SK-N-SH (cell line): ENCODE measurements around the gene BEX3. TPM values are rescaled to one million over a fixed set of nuclear protein-coding genes. Genes with fewer than 3 reads are reported as not detected.

Source experiments
- CTCF ChIA-PET: fragments of 300-600, 350-600 bp; formaldehyde crosslinking; extraction: SDS; loops from one replicate; lab custom pipeline; 2021; lab: Yijun Ruan, JAX
- POLR2A ChIA-PET: fragments of 350-600 bp; sonication (Branson Sonifier 250); formaldehyde crosslinking; extraction: SDS; loops from one replicate; lab custom pipeline; 2020; ENCODE audit warnings: antibody characterized with exemption, inconsistent platforms; lab: Yijun Ruan, JAX
- DNase-seq: peaks from one replicate; pipeline ENCODE4 v3.0.0; 2012
- H2AFZ ChIP-seq: fragments of 200-600 bp; sonication (generic); 2 replicates; pipeline ENCODE4 v1.8.1; 2016; ENCODE audit warnings: antibody characterized with exemption, mild to moderate bottlenecking, low read depth
- H3F3A ChIP-seq: fragments of 200-600 bp; sonication (generic); replicated peaks from 2 replicates; pipeline ENCODE3; 2016; ENCODE audit warnings: antibody characterized with exemption, mild to moderate bottlenecking; ENCODE audit not compliant: insufficient read depth
- H3K27ac ChIP-seq, 2 experiments: fragments of 200-500 bp in 1 of 2; fragments of 200-600 bp in 1 of 2; sonication (Bioruptor generic) in 1 of 2; sonication (generic), shearing (Covaris generic) in 1 of 2; 2 replicates each; pipeline versions ENCODE4 v1.5.1 to v1.6.1; 2014 to 2016; ENCODE audit warnings: low read depth in 2 of 2, inconsistent platforms in 1 of 2, low read length in 1 of 2, mild to moderate bottlenecking in 1 of 2, mixed read lengths in 1 of 2
- H3K27me3 ChIP-seq: fragments of 200-600 bp; sonication (generic), shearing (Covaris generic); 2 replicates; pipeline ENCODE4 v1.6.1; 2016; ENCODE audit warnings: mixed run types; ENCODE audit not compliant: insufficient read depth
- H3K36me3 ChIP-seq, 2 experiments: fragments of 200-500 bp in 1 of 2; fragments of 200-600 bp in 1 of 2; sonication (Bioruptor generic) in 1 of 2; sonication (generic) in 1 of 2; replicated peaks in 1 of 2; 2 replicates each; pipeline versions ENCODE3 to v1.5.1; 2014 to 2016; ENCODE audit warnings: low read length in 1 of 2, mild to moderate bottlenecking in 1 of 2; ENCODE audit not compliant: insufficient read depth in 2 of 2, control insufficient read depth in 1 of 2
- H3K4me1 ChIP-seq, 2 experiments: fragments of 200-500 bp in 1 of 2; fragments of 200-600 bp in 1 of 2; sonication (Bioruptor generic) in 1 of 2; sonication (generic), shearing (Covaris generic) in 1 of 2; 2 replicates each; pipeline versions ENCODE4 v1.5.1 to v1.6.1; 2014 to 2016; ENCODE audit warnings: low read depth in 1 of 2, low read length in 1 of 2, mixed run types in 1 of 2; ENCODE audit not compliant: insufficient read depth in 2 of 2, control insufficient read depth in 1 of 2
- H3K4me2 ChIP-seq: fragments of 200-600 bp; sonication (generic), shearing (Covaris generic); 2 replicates; pipeline ENCODE4 v1.6.1; 2017; ENCODE audit warnings: mixed run types
- H3K4me3 ChIP-seq, 2 experiments: fragments of 200-500 bp in 1 of 2; fragments of 200-600 bp in 1 of 2; sonication (Bioruptor generic) in 1 of 2; sonication (generic), shearing (Covaris generic) in 1 of 2; 2 replicates each; pipeline versions ENCODE4 v1.5.1 to v1.8.1; 2014 to 2016; ENCODE audit warnings: low read depth in 2 of 2, inconsistent platforms in 1 of 2, low read length in 1 of 2, mild to moderate bottlenecking in 1 of 2, mixed read lengths in 1 of 2, moderate library complexity in 1 of 2
- H3K79me2 ChIP-seq: fragments of 200-600 bp; sonication (generic); 2 replicates; pipeline ENCODE4 v1.8.1; 2017; ENCODE audit warnings: mild to moderate bottlenecking; ENCODE audit not compliant: insufficient read depth
- H3K9ac ChIP-seq: fragments of 200-600 bp; sonication (generic); 2 replicates; pipeline ENCODE4 v1.6.1; 2017; ENCODE audit warnings: mixed run types
- H3K9me2 ChIP-seq: fragments of 200-600 bp; sonication (generic); 2 replicates; pipeline ENCODE4 v1.6.1; 2017; ENCODE audit warnings: mixed run types
- H3K9me3 ChIP-seq: fragments of 200-600 bp; sonication (generic); 2 replicates; pipeline ENCODE4 v1.6.1; 2017; ENCODE audit warnings: mixed run types, mild to moderate bottlenecking, moderate library complexity
- H4K20me1 ChIP-seq: fragments of 200-600 bp; sonication (generic); 2 replicates; pipeline ENCODE4 v1.6.1; 2017; ENCODE audit warnings: mild to moderate bottlenecking, mixed run types; ENCODE audit not compliant: insufficient read depth
- EZH2phosphoT487 ChIP-seq: fragments of 200-600 bp; sonication (generic); IDR thresholded peaks from 2 replicates; pipeline ENCODE4 v1.6.1; 2017; ENCODE audit warnings: low read depth, mixed run types, mild to moderate bottlenecking, antibody characterized with exemption, moderate library complexity, borderline replicate concordance
- GABPA ChIP-seq: IDR thresholded peaks from 2 replicates; pipeline ENCODE4 v1.4.0; 2012; ENCODE audit warnings: low read depth, mild to moderate bottlenecking
- GATA2 ChIP-seq: sonication (generic); formaldehyde crosslinking; IDR thresholded peaks from 2 replicates; pipeline ENCODE4 v1.5.0; 2020; ENCODE audit warnings: mild to moderate bottlenecking, missing genetic modification reagents
- MEF2A ChIP-seq: IDR thresholded peaks from 2 replicates; pipeline ENCODE4 v1.4.0; 2012; ENCODE audit warnings: low read depth, borderline replicate concordance
- MXI1 ChIP-seq: IDR thresholded peaks from 2 replicates; pipeline ENCODE4 v1.6.1; 2012; ENCODE audit warnings: mild to moderate bottlenecking, low read depth, low read length, improper control_type of control experiment
- NRF1 ChIP-seq: IDR thresholded peaks from 2 replicates; pipeline ENCODE4 v1.6.1; 2012; ENCODE audit warnings: low read depth, mild to moderate bottlenecking, low read length
- RAD21 ChIP-seq: IDR thresholded peaks from 2 replicates; pipeline ENCODE4 v1.6.1; 2012; ENCODE audit warnings: mild to moderate bottlenecking, low read length
- TAF1 ChIP-seq: IDR thresholded peaks from 2 replicates; pipeline ENCODE4 v1.6.1; 2012; ENCODE audit warnings: low read depth, mild to moderate bottlenecking, low read length, moderate library complexity, borderline replicate concordance
- TEAD4 ChIP-seq: IDR thresholded peaks from 2 replicates; pipeline ENCODE4 v1.4.0; 2012; ENCODE audit warnings: mild to moderate bottlenecking, borderline replicate concordance; ENCODE audit not compliant: insufficient read depth
- WGBS: methylation state at CpG from one replicate; pipeline ENCODE4 v1.1.6; 2017; ENCODE audit warnings: low lambda C conversion rate; 5-methylcytosine and 5-hydroxymethylcytosine counted together
- polyA plus RNA-seq, 3 experiments: library from polyadenylated mRNA; depleted of rRNA; stranded (reverse); fragments of >200 nt; gene quantifications; 2 replicates each; pipeline ENCODE4 v1.2.3, GENCODE V29; 2012
- TF ChIP-seq, protein P1 (sequence below): fragments of 200-600 bp; sonication (generic); IDR thresholded peaks from 2 replicates; pipeline ENCODE4 v1.6.1; 2017; ENCODE audit warnings: antibody characterized with exemption, mild to moderate bottlenecking, moderate library complexity
- TF ChIP-seq, protein P2 (sequence below): IDR thresholded peaks from 2 replicates; pipeline ENCODE4; 2012
- TF ChIP-seq, protein P3 (sequence below): IDR thresholded peaks from 2 replicates; pipeline ENCODE4 v1.6.1; 2012; ENCODE audit warnings: mild to moderate bottlenecking, low read depth, low read length, moderate library complexity

BEX3 gene
- polyA plus RNA-seq, 1 of the 3 experiments (the other 2 are of a cell fraction) = 392 TPM

DNA sequence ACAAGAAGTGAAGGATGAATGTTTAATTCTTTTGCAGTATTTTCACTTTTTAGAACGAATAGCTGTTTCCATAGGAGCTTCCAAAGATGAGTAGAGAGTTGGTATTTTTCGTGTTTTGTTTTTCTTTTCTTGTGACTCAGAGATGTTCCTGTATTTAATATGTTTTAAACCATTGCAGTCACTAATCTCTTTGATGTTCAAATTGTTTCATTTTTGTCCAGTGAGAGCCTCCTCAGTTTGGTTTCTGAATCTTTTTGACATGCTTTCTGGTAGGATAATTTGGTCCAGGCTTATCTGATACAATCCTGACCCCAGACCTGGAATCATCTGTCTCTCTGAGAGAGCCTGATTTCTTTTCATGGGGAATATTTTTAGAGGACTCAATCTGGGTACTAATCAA lies 41.6 kb downstream of the BEX3 start (continued):
- TF ChIP-seq, protein P1, sequence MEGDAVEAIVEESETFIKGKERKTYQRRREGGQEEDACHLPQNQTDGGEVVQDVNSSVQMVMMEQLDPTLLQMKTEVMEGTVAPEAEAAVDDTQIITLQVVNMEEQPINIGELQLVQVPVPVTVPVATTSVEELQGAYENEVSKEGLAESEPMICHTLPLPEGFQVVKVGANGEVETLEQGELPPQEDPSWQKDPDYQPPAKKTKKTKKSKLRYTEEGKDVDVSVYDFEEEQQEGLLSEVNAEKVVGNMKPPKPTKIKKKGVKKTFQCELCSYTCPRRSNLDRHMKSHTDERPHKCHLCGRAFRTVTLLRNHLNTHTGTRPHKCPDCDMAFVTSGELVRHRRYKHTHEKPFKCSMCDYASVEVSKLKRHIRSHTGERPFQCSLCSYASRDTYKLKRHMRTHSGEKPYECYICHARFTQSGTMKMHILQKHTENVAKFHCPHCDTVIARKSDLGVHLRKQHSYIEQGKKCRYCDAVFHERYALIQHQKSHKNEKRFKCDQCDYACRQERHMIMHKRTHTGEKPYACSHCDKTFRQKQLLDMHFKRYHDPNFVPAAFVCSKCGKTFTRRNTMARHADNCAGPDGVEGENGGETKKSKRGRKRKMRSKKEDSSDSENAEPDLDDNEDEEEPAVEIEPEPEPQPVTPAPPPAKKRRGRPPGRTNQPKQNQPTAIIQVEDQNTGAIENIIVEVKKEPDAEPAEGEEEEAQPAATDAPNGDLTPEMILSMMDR = no peak
- no peak for TF ChIP-seq TEAD4
- TF ChIP-seq, all 33 proteins: peak for 0

DNA sequence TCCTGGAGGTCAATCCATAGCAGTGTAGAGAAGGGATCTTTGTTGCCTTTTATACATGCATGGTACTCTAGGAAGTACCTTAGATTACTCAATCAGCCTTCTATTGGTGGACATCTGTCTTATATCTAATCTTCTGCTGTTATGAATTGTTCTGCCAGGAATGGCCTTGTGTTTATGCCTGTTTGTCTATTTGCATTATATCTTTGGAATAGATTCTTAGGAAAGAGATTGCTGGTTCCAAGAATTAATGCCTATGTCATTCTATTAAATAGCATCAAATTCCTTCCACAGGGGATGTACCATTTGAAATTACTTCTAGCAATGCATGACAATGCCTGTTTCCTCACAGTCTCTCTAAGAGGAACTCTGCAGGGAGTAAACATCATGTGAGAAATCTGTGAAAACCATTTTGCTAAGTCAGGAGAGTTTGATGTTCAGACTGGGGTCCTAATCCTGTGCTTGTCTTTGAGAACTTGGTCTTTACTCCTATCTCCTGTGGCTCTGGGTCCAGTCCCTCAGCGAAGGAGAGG lies 42.5 kb downstream of the BEX3 start:
- no peak overlapping the region for H3K27ac ChIP-seq
- POLR2A ChIA-PET = no interaction called here
- WGBS = 50% methylated on average over 1 of the region's 1 CpG

DNA sequence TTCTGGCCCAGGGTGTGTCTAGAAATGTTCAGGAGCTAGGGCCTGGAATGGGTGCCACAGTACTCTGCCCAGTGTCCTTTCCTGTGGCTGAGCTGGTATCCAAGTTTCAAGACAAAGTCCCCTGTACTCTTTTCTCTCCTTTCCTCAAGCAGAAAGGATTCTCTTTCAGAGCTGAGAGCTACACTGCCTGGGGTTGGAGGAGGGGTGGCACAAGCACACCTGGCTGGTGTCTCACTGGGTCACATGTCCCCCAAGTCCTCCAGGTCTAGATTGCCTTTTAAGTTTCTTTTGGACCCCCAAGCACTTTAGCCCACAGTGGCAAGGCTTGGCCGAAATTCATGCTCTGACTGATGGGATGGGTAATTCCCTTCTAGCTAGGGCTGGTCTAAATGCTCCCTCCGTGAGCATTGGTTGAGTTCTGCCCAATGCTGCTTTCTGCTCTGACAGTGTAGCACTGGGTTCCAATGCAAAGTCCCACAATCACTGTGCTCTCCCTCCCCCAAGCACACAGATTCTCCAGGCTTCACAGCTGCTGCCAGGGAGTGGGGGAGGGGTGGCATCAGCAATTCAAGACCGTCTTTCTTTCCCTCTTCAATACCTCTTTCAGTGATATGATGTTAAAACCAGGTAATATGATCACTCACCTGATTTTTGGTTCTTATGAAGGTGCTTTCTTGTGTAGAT lies 47.8 kb downstream of the BEX3 start:
- no peaks in the 10 kb centered on the region for H3K9me3 ChIP-seq
- H3K4me2 ChIP-seq = no peak overlapping the region
- DNase-seq = no peak
- no peaks in the 10 kb centered on the region for H3K79me2 ChIP-seq
- TF ChIP-seq MXI1 (no peak), RAD21 (no peak), TAF1 (no peak), GATA2 (CRISPR knock-in tag) (no peak), EZH2phosphoT487 (no peak), MEF2A (no peak), NRF1 (no peak)
- TF ChIP-seq, protein P2, sequence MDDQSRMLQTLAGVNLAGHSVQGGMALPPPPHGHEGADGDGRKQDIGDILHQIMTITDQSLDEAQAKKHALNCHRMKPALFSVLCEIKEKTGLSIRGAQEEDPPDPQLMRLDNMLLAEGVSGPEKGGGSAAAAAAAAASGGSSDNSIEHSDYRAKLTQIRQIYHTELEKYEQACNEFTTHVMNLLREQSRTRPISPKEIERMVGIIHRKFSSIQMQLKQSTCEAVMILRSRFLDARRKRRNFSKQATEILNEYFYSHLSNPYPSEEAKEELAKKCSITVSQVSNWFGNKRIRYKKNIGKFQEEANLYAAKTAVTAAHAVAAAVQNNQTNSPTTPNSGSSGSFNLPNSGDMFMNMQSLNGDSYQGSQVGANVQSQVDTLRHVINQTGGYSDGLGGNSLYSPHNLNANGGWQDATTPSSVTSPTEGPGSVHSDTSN = no peak
- TF ChIP-seq, protein P3, sequence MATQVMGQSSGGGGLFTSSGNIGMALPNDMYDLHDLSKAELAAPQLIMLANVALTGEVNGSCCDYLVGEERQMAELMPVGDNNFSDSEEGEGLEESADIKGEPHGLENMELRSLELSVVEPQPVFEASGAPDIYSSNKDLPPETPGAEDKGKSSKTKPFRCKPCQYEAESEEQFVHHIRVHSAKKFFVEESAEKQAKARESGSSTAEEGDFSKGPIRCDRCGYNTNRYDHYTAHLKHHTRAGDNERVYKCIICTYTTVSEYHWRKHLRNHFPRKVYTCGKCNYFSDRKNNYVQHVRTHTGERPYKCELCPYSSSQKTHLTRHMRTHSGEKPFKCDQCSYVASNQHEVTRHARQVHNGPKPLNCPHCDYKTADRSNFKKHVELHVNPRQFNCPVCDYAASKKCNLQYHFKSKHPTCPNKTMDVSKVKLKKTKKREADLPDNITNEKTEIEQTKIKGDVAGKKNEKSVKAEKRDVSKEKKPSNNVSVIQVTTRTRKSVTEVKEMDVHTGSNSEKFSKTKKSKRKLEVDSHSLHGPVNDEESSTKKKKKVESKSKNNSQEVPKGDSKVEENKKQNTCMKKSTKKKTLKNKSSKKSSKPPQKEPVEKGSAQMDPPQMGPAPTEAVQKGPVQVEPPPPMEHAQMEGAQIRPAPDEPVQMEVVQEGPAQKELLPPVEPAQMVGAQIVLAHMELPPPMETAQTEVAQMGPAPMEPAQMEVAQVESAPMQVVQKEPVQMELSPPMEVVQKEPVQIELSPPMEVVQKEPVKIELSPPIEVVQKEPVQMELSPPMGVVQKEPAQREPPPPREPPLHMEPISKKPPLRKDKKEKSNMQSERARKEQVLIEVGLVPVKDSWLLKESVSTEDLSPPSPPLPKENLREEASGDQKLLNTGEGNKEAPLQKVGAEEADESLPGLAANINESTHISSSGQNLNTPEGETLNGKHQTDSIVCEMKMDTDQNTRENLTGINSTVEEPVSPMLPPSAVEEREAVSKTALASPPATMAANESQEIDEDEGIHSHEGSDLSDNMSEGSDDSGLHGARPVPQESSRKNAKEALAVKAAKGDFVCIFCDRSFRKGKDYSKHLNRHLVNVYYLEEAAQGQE = no peak
- H3K27me3 ChIP-seq = no peaks in the 10 kb centered on the region
- H4K20me1 ChIP-seq = no peaks in the 10 kb centered on the region
- no peaks in the 10 kb centered on the region for H3F3A ChIP-seq
- H3K9me2 ChIP-seq = no peaks in the 10 kb centered on the region
- WGBS = 49% methylated on average over 2 of the region's 3 CpGs
- H3K4me3 ChIP-seq = no peak overlapping the region
- no peak overlapping the region for H3K9ac ChIP-seq
- H3K36me3 ChIP-seq = no peaks in the 10 kb centered on the region
- H3K27ac ChIP-seq = no peak overlapping the region
- H3K4me1 ChIP-seq = no peaks in the 10 kb centered on the region
- CTCF ChIA-PET = no interaction called here
- POLR2A ChIA-PET = no interaction called here
- H2AFZ ChIP-seq = no peak overlapping the region

More for the DNA sequence above, 42.5 kb downstream of the BEX3 start:
- CTCF ChIA-PET = no interaction called here
- Histone ChIP-seq H3K4me3 (no peak overlapping the region), H3K79me2 (no peaks in the 10 kb centered on the region), H3K36me3 (no peaks in the 10 kb centered on the region), H3K27me3 (no peaks in the 10 kb centered on the region), H3K4me2 (no peak overlapping the region), H3K4me1 (no peaks in the 10 kb centered on the region), H3F3A (no peaks in the 10 kb centered on the region), H3K9me2 (no peaks in the 10 kb centered on the region), H3K9me3 (no peaks in the 10 kb centered on the region), H3K9ac (no peak overlapping the region), H2AFZ (no peak overlapping the region), H4K20me1 (no peaks in the 10 kb centered on the region)
- no peak for TF ChIP-seq MEF2A
- no peak for TF ChIP-seq GABPA
- DNase-seq = no peak
